ENCODE data around the gene SLC2A9. TPM values are rescaled to one million over a fixed set of nuclear protein-coding genes. Genes with fewer than 3 reads are reported as not detected.

Gene SLC2A9
- total and polyA plus RNA-seq, 8 donors = 2.2 to 19.0 (median 4.3) TPM

- no peak overlapping the region for H3K4me3 ChIP-seq
Observed at GRCh38 chr4:10056334-10057022, 35.2 kb upstream of the SLC2A9 start.

GRCh38 chr4:10055871-10056270 lies 34.6 kb upstream of the SLC2A9 start:
- H3K36me3 ChIP-seq = no peaks in the 10 kb centered on the region
- H3K4me3 ChIP-seq = no peak overlapping the region
- H3K27me3 ChIP-seq = no peaks in the 10 kb centered on the region
- intact Hi-C loops (cut with DNase I) = no loop called here
- no peak overlapping the region for H3K27ac ChIP-seq
- no peak for TF ChIP-seq CTCF (IDR thresholded peaks at IDR 0.05)
- no peaks in the 10 kb centered on the region for H3K4me1 ChIP-seq
- ATAC-seq (no peak), DNase-seq (no peak)
- no peaks in the 10 kb centered on the region for H3K9me3 ChIP-seq

More at GRCh38 chr4:10056334-10057022, 35.2 kb upstream of the SLC2A9 start:
- intact Hi-C loops (cut with DNase I) = no loop called here
- H3K27me3 ChIP-seq = no peaks in the 10 kb centered on the region
- no peaks in the 10 kb centered on the region for H3K9me3 ChIP-seq
- DNase-seq (no peak), ATAC-seq (no peak)
- no peak overlapping the region for H3K27ac ChIP-seq
- no peaks in the 10 kb centered on the region for H3K36me3 ChIP-seq
- TF ChIP-seq CTCF (IDR thresholded peaks at IDR 0.05) = no peak
- no peaks in the 10 kb centered on the region for H3K4me1 ChIP-seq

GRCh38 chr4:10054571-10055041 lies 33.3 kb upstream of the SLC2A9 start:
- no peaks in the 10 kb centered on the region for H3K9me3 ChIP-seq
- intact Hi-C loops (cut with DNase I) = no loop called here
- no peak for ATAC-seq

GRCh38 chr4:10053635-10054453 lies 32.5 kb upstream of the SLC2A9 start:
- no peaks in the 10 kb centered on the region for H3K36me3 ChIP-seq
- intact Hi-C loops (cut with DNase I) = no loop called here
- H3K9me3 ChIP-seq = no peaks in the 10 kb centered on the region
- DNase-seq = no peak
- no peak overlapping the region for H3K4me3 ChIP-seq
- no peak for ATAC-seq
- no peak for TF ChIP-seq CTCF (IDR thresholded peaks at IDR 0.05)
- H3K4me1 ChIP-seq = no peaks in the 10 kb centered on the region
- no peaks in the 10 kb centered on the region for H3K27me3 ChIP-seq
- H3K27ac ChIP-seq = peak overlapping the region in 1 of 2 donors; percentile 18

More at GRCh38 chr4:10054571-10055041, 33.3 kb upstream of the SLC2A9 start:
- no peaks in the 10 kb centered on the region for H3K36me3 ChIP-seq
- H3K27ac ChIP-seq = no peak overlapping the region
- H3K4me1 ChIP-seq = no peaks in the 10 kb centered on the region
- H3K27me3 ChIP-seq = no peaks in the 10 kb centered on the region
- no peak for DNase-seq
- no peak for TF ChIP-seq CTCF (IDR thresholded peaks at IDR 0.05)
- H3K4me3 ChIP-seq = no peak overlapping the region

GRCh38 chr4:10051517-10052135 lies 30.3 kb upstream of the SLC2A9 start:
- H3K36me3 ChIP-seq = no peaks in the 10 kb centered on the region
- DNase-seq (no peak), ATAC-seq (no peak)
- H3K4me3 ChIP-seq = no peak overlapping the region
- intact Hi-C loops (cut with DNase I) = no loop called here
- no peak for TF ChIP-seq CTCF (IDR thresholded peaks at IDR 0.05)
- H3K9me3 ChIP-seq = no peaks in the 10 kb centered on the region
- peaks cover 0 to 3% of the 10 kb centered on the region in 2 donors for H3K4me1 ChIP-seq
- no peaks in the 10 kb centered on the region for H3K27me3 ChIP-seq
- no peak overlapping the region for H3K27ac ChIP-seq

All from left lung (tissue), 10 donors.